Kidney (tissue), 14 donors: ENCODE results near the gene LMNA. TPM values are rescaled to one million over a fixed set of nuclear protein-coding genes. Genes with fewer than 3 reads are reported as not detected.
"Not testable (repeated sequence)": the region's sequence is repeated elsewhere in the genome, so short reads cannot be mapped to it uniquely, and the experiment has no call there.

Experiments used
- DNase-seq, 5 donors: peaks; one replicate each; pipeline ENCODE4 v3.0.0-alpha.2; 2013 to 2020
- FAIRE-seq: peaks from 2 replicates; lab custom pipeline; 2012; peaks lifted over from hg19 to GRCh38; lab: Jason Lieb, UNC
- H3K27ac ChIP-seq, 2 donors: one replicate each; pipeline ENCODE4 v1.7.0; 2013; ENCODE audit warnings: low read depth in 2 of 2, low read length in 2 of 2, inconsistent platforms in 1 of 2
- H3K27me3 ChIP-seq: one replicate; pipeline ENCODE4 v1.7.1; 2013; ENCODE audit warnings: low read length, inconsistent platforms; ENCODE audit not compliant: control insufficient read depth, insufficient read depth
- H3K36me3 ChIP-seq, 3 donors: one replicate each; pipeline versions ENCODE4 v1.7.0 to v1.7.1; 2013; ENCODE audit warnings: low read length in 3 of 3, control low read depth in 1 of 3, inconsistent platforms in 1 of 3; ENCODE audit not compliant: insufficient read depth in 3 of 3, control insufficient read depth in 2 of 3
- H3K4me1 ChIP-seq, 3 donors: one replicate each; pipeline versions ENCODE4 v1.7.0 to v1.7.1; 2013; ENCODE audit warnings: low read length in 3 of 3, inconsistent platforms in 1 of 3, low read depth in 1 of 3; ENCODE audit not compliant: control insufficient read depth in 2 of 3, insufficient read depth in 2 of 3
- H3K4me3 ChIP-seq, 3 donors: one replicate each; pipeline versions ENCODE4 v1.7.0 to v1.8.1; 2013; ENCODE audit warnings: low read length in 3 of 3, control low read depth in 1 of 3, inconsistent platforms in 1 of 3
- H3K9ac ChIP-seq, 3 donors: one replicate each; pipeline versions ENCODE4 v1.7.0 to v1.7.1; 2013; ENCODE audit warnings: low read length in 3 of 3, control low read depth in 1 of 3, inconsistent platforms in 1 of 3
- H3K9me3 ChIP-seq, 3 donors: one replicate each; pipeline versions ENCODE4 v1.7.0 to v1.7.1; 2013; ENCODE audit warnings: low read length in 3 of 3, control low read depth in 1 of 3, inconsistent platforms in 1 of 3; ENCODE audit not compliant: control insufficient read depth in 2 of 3, insufficient read depth in 1 of 3
- CTCF ChIP-seq: IDR thresholded peaks from 3 replicates; pipeline ENCODE4 v1.5.1; 2012; ENCODE audit warnings: mild to moderate bottlenecking, moderate library complexity, borderline replicate concordance; ENCODE audit not compliant: insufficient read depth; ENCODE audit errors: extremely low read depth
- intact Hi-C: fragments of 100-400 bp; cut with DNase I; formaldehyde crosslinking; loops from one replicate; pipeline ENCODE4 v1.11.1; 2022
- polyA plus RNA-seq: library from polyadenylated mRNA; stranded (reverse); fragments of 350-450 nt; fragmentation: Illumina TruSeq; extraction: RNeasy Lipid Tissue Mini Kit (QIAGEN cat#74804); gene quantifications from one replicate; pipeline ENCODE4 v1.2.3, GENCODE V29; 2014; ENCODE audit warnings: low read depth, low replicate concordance; ENCODE audit not compliant: insufficient read depth
- total RNA-seq: library from RNA; stranded (reverse); fragmentation: NEBNext Ultra II Directional; extraction: Animal tissue kit (Norgen Biotek cat#: 25700); gene quantifications from one replicate; pipeline ENCODE4 v1.2.1, GENCODE V29; 2021
- donor health status: control.
- donor health status: control.
- donor health status: control.
- donor health status: control.
- donor health status: control.
- donor health status: DM: yes; HTN: yes; CAD: no.
- donor health status: Normal renal cell carcinoma (clear cell type).

LMNA gene
- total and polyA plus RNA-seq, 2 donors from 2014 or later, result 145 to 384 TPM

DNA sequence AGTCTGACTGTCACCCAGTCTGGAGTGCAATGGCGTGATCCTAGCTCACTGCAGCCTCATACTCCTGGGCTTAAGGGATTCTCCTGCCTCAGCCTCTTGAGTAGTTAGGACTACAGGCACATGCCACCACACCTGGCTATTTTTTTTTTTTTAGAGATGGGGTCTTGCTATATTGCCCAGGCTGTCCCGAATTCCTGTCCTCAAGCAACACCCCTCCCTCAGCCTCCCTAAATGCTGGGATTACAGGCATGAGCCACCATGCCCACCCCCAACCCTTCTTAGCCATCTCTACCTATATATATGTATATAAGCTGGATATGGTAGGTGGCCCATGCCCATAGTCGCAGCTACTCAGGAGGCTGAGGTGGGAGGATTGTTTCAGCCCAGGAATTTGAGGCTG, 66.0 kb downstream of the LMNA start:
- H3K9ac ChIP-seq, result no peak overlapping the region
- peaks cover 0 to 3% (median 0%) of the 10 kb centered on the region in 3 donors for H3K4me1 ChIP-seq
- no peaks in the 10 kb centered on the region for H3K36me3 ChIP-seq
- no peak for TF ChIP-seq CTCF
- H3K27ac ChIP-seq, result no peak overlapping the region
- intact Hi-C loops, result no loop called here
- H3K9me3 ChIP-seq, result no peaks in the 10 kb centered on the region
- H3K4me3 ChIP-seq, result no peak overlapping the region
- no peak for DNase-seq
- H3K27me3 ChIP-seq, result no peaks in the 10 kb centered on the region
- FAIRE-seq, result no peak

DNA sequence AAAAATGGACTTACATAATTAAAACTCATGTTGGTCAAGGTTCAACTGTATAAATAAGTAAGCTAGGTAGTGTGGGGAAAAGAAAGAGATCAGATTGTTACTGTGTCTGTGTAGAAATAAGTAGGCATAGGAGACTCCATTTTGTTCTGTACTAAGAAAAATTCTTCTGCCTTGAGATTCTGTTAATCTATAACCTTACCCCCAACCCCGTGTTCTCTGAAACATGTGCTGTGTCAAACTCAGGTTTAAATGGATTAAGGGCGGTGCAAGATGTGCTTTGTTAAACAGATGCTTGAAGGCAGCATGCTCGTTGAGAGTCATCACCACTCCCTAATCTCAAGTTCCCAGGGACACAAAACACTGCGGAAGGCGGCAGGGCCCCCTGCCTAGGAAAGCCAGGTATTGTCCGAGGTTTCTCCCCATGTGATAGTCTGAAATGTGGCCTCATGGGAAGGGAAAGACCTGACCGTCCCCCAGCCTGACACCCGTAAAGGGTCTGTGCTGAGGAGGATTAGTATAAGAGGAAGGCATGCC, 66.9 kb downstream of the LMNA start:
- H3K27ac ChIP-seq, result not testable (repeated sequence)

GRCh38 chr1:156182010-156182779, 67.7 kb downstream of the LMNA start:
- H3K9ac ChIP-seq, H3K4me1 ChIP-seq, DNase-seq, H3K27me3 ChIP-seq, H3K9me3 ChIP-seq, intact Hi-C loops, H3K36me3 ChIP-seq, FAIRE-seq: not testable (repeated sequence)
- H3K4me3 ChIP-seq, result peak overlapping the region in 2 of 3 donors; percentile 45 to 55
- peak overlapping the region in 1 of 2 donors; percentile 17 for H3K27ac ChIP-seq

More for the DNA sequence above, 66.9 kb downstream of the LMNA start:
- intact Hi-C loops, H3K9ac ChIP-seq, H3K9me3 ChIP-seq, H3K27me3 ChIP-seq, H3K36me3 ChIP-seq, H3K4me1 ChIP-seq, FAIRE-seq: not testable (repeated sequence)
- DNase-seq, result peak in 2 of 5 donors; percentile 24 to 55
- H3K4me3 ChIP-seq, result peak overlapping the region in 1 of 3 donors; percentile 55

- H3K9me3 ChIP-seq, DNase-seq, H3K4me1 ChIP-seq, H3K9ac ChIP-seq, H3K36me3 ChIP-seq, intact Hi-C loops, H3K27me3 ChIP-seq, H3K27ac ChIP-seq, FAIRE-seq: not testable (repeated sequence)
- H3K4me3 ChIP-seq, result peak overlapping the region in 1 of 3 donors; percentile 59
Observed at GRCh38 chr1:156186347-156187177, 72.1 kb downstream of the LMNA start.

Other genes with a start within 250 kb of the LMNA start
- gene RIT1, start 203.4 kb upstream of the LMNA start, total RNA-seq, result 40.8 TPM
- gene RIT1, start 203.4 kb upstream of the LMNA start, polyA plus RNA-seq, result 33.2 TPM
- gene KHDC4, start 180.3 kb upstream of the LMNA start, total RNA-seq, result 57.4 TPM
- gene KHDC4, start 180.3 kb upstream of the LMNA start, polyA plus RNA-seq, result 19.8 TPM
- gene RXFP4, start 173.1 kb upstream of the LMNA start, total RNA-seq, result not detected
- gene RXFP4, start 173.1 kb upstream of the LMNA start, polyA plus RNA-seq, result 0.32 TPM
- gene ARHGEF2, start 136.2 kb upstream of the LMNA start, total RNA-seq, result 99.6 TPM
- gene ARHGEF2, start 136.2 kb upstream of the LMNA start, polyA plus RNA-seq, result 32.3 TPM
- gene SSR2, start 93.8 kb upstream of the LMNA start, total RNA-seq, result 175 TPM
- 300 TPM for gene SSR2, start 93.8 kb upstream of the LMNA start, polyA plus RNA-seq
- gene UBQLN4, start 60.9 kb upstream of the LMNA start, total RNA-seq, result 24.5 TPM
- 24.6 TPM for gene UBQLN4, start 60.9 kb upstream of the LMNA start, polyA plus RNA-seq
- 50.8 TPM for gene LAMTOR2, start 59.9 kb upstream of the LMNA start, total RNA-seq
- 200 TPM for gene LAMTOR2, start 59.9 kb upstream of the LMNA start, polyA plus RNA-seq
- gene RAB25, start 53.6 kb upstream of the LMNA start, total RNA-seq, result 51.4 TPM
- gene RAB25, start 53.6 kb upstream of the LMNA start, polyA plus RNA-seq, result 73.0 TPM
- gene MEX3A, start 32.2 kb upstream of the LMNA start, total RNA-seq, result 1.7 TPM
- gene MEX3A, start 32.2 kb upstream of the LMNA start, polyA plus RNA-seq, result 1.0 TPM
- 45.9 TPM for gene SEMA4A, start 38.9 kb downstream of the LMNA start, total RNA-seq
- gene SEMA4A, start 38.9 kb downstream of the LMNA start, polyA plus RNA-seq, result 16.4 TPM
- gene SLC25A44, start 79.4 kb downstream of the LMNA start, total RNA-seq, result 28.1 TPM
- gene SLC25A44, start 79.4 kb downstream of the LMNA start, polyA plus RNA-seq, result 29.0 TPM
- gene PMF1, start 98.3 kb downstream of the LMNA start, total RNA-seq, result 65.6 TPM
- 110 TPM for gene PMF1, start 98.3 kb downstream of the LMNA start, polyA plus RNA-seq
- gene BGLAP, start 127.5 kb downstream of the LMNA start, total RNA-seq, result 1.8 TPM
- 1.7 TPM for gene BGLAP, start 127.5 kb downstream of the LMNA start, polyA plus RNA-seq
- gene PAQR6, start 133.3 kb downstream of the LMNA start, total RNA-seq, result 4.2 TPM
- 2.0 TPM for gene PAQR6, start 133.3 kb downstream of the LMNA start, polyA plus RNA-seq
- gene SMG5, start 168.1 kb downstream of the LMNA start, total RNA-seq, result 69.5 TPM
- 46.1 TPM for gene SMG5, start 168.1 kb downstream of the LMNA start, polyA plus RNA-seq
- 2.7 TPM for gene TMEM79, start 169.6 kb downstream of the LMNA start, total RNA-seq
- gene TMEM79, start 169.6 kb downstream of the LMNA start, polyA plus RNA-seq, result 3.9 TPM
- gene GLMP, start 181.0 kb downstream of the LMNA start, total RNA-seq, result 52.4 TPM
- 154 TPM for gene GLMP, start 181.0 kb downstream of the LMNA start, polyA plus RNA-seq
- gene VHLL, start 184.6 kb downstream of the LMNA start, total RNA-seq, result not detected
- not detected for gene VHLL, start 184.6 kb downstream of the LMNA start, polyA plus RNA-seq
- 149 TPM for gene CCT3, start 223.6 kb downstream of the LMNA start, total RNA-seq
- gene CCT3, start 223.6 kb downstream of the LMNA start, polyA plus RNA-seq, result 181 TPM
- gene TSACC, start 223.8 kb downstream of the LMNA start, total RNA-seq, result not detected
- gene TSACC, start 223.8 kb downstream of the LMNA start, polyA plus RNA-seq, result 1.1 TPM